ENCODE measurements around the gene HAAO. TPM values are rescaled to one million over a fixed set of nuclear protein-coding genes. Genes with fewer than 3 reads are reported as not detected.

HAAO gene
- total RNA-seq, 2 experiments from 2014 or later: 0.17 to 0.38 TPM

DNA sequence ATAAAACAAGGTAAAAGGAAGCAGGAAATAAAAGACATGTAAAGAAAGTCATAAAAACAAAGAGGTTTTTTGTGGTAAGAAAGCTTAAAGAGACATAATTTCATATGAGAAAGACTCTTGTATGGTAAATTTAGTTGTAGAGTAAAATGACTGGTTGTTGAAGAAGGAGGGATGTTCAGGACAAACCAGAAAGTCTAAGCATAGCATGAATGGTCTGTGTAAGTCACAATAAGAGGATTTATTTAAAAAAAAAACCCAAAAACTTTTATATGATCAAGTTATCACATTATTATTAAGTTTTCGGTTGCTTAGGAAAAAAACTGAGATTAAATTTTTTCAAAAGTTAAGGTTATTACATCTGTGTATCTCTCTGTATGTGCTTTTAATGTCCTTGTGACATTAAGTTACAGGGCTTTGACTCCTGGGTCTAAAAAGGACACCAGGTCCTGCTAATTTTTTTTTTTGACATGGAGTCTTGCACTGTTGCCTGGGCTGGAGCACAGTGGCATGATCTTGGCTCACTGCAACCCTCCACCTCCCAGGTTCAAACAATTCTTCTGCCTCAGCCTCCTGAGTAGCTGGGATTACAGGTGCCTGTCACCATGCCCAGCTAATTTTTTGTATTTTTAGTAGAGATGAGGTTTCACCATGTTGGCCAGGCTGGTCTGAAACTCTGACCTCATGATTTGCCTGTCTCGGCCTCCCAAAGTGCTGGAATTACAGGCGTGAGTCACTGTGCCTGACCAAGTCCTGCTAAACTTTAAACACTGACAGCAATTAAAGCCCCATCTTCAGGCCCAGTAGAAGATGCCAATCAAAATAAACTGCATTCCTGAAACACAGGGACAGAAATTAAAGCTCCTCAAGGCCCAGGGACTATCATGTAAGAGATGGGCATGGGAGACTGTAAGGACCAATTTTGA, 14.2 kb downstream of the HAAO start:
- POLR2A ChIA-PET: no interaction called here
- CTCF ChIA-PET: no interaction called here

GRCh38 chr2:42775810-42776209, 16.6 kb downstream of the HAAO start:
- POLR2A ChIA-PET: no interaction called here
- CTCF ChIA-PET: interaction anchor here (0.7 to 1.8 kb wide), 4 partner anchors 10 to 686 kb away, joined by 3 to 5 read pairs (median 5); no protein-coding TSS in a partner anchor

DNA sequence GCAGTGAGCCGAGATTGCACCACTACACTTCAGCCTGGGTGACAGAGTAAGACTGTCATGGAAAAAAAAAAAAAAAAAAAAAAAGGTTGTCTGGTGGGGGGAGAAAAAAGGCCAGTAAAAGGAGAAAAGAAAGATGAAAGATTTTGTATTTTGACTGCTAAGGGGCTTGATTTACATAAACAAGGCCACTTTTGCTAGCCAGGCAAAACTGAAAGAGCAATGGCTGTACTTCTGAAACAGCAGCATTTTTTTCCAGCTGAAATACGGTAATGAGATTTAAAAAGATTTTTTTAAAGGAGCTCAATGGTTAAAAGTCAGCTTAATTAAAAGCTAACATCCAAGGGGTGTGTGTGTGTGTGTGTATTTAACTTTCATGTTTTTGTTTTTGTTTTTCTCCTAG, 17.2 kb downstream of the HAAO start:
- ChIA-PET POLR2A (no interaction called here), CTCF (interaction anchor here (0.7 kb wide), 3 partner anchors 11 to 686 kb away, joined by 3 to 5 read pairs (median 5); no protein-coding TSS in a partner anchor)

DNA sequence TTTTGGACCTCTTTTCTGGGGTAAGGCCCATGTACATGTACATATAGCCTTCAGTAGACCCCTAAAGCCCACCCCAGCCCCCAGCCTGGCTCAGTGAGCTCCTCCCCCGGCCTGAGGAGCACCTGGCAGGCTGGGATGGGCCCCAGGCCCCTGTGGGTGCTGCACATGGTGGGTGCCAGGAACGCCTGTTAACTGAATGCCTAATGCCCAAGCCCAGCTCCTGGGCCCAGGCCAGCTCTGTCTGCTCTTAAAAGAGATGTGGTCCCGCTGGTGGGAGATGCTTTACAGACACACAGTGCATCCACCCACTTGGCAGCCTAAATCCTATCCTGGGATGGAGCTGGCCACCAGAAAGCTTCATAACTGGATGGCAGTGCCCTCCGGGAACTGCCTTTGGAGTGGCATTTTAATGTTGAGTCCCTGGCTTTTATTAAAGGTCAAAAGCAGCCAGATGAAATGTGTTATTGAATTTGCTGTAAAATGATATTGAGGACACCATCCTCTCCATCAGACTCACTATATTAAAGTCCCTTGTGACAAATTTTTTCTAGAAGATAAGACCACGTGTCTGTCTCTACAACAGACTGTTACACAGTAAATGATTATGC, 20.7 kb downstream of the HAAO start:
- CTCF ChIA-PET: no interaction called here

DNA sequence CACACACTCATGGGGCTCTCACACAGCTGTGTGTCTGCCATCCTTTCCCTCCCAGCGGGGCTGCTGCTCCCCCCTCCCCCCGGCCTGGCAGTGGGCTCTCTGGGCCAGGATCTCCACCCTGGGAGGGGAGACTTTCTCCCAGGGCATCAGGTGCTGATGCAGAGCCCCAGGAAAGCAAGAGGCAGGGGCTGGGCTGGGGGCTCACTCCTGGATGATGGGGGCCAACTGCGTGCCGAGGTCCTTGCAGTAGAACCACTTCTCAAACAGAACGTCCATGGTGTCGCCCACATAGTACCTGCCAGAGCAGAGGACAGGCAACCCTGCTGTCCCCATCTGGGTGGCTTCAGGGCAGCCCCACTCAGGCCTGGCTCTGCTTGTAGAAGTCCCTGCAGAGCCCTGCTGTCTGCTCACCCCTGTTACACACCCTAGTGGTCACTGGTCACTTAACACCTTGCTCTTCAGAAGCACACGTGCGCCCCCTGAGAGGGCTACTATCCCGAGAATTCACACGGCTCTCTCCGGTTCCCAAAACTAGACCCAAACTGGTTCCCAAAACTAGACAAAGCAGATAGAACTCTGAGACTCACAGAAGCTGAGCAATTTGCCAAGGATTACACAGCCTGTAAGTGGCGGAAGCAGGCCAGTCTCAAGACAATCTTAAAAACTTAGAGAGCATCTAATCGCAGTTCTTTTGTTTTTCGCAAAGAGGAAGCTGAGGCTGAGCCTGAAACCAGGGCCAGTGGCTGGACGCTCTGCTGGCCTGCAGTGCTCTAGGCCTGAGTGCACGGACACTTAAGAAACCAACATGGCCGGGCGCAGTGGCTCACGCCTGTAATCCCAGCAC, 21.9 kb downstream of the HAAO start:
- CTCF ChIA-PET: no interaction called here
- POLR2A ChIA-PET: interaction anchor here (0.7 kb wide), 1 partner anchor 8 kb away, joined by 4 read pairs; no protein-coding TSS in a partner anchor

More for the DNA sequence above, 20.7 kb downstream of the HAAO start:
- POLR2A ChIA-PET: no interaction called here

GRCh38 chr2:42769583-42770287, 22.6 kb downstream of the HAAO start:
- POLR2A ChIA-PET: no interaction called here
- CTCF ChIA-PET: no interaction called here

GRCh38 chr2:42768706-42769256, 23.6 kb downstream of the HAAO start:
- ChIA-PET POLR2A (no interaction called here), CTCF (no interaction called here)

- ChIA-PET CTCF (no interaction called here), POLR2A (no interaction called here)
Observed at GRCh38 chr2:42767899-42768705, 24.3 kb downstream of the HAAO start.

DNA sequence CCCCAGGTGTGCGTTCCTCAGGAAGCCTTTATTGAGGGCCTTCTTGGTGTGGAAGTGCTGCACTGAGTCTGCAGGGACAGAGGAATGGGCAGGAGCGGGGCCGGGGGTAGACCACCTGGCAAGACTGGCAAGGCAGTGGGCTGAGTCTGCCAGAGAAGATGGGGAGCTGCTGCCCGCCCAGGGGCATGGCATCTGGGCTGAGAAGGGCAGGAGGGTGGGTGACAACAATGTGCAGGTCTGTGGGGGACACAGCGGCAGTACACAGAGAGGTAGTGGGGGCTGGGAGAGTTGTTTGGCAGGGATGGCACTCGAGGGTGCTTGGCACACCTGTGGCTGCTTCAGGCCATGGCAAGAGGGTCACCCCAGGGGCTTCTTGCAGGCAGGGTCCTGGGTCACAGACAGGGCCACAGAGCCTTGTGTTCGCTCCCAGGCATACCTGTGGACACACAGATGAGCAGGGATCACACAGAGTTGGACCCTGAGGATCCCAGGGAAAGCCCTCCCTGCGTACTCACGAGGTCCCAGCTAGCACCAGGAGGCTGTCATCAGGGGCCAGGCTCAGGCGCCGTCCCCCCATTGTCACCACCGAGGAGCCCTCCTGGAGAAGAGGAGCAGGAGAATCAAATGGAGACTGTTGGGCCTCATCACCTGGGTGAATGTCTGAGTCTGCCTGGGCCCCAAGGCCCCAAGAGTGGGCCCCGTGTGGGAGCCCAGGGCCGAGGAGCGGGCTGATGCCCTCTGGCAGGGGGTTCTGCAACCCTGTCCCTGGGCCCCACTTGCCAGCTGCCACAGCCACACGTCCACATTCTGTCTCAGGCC, 25.1 kb downstream of the HAAO start:
- CTCF ChIA-PET: no interaction called here
- POLR2A ChIA-PET: no interaction called here

DNA sequence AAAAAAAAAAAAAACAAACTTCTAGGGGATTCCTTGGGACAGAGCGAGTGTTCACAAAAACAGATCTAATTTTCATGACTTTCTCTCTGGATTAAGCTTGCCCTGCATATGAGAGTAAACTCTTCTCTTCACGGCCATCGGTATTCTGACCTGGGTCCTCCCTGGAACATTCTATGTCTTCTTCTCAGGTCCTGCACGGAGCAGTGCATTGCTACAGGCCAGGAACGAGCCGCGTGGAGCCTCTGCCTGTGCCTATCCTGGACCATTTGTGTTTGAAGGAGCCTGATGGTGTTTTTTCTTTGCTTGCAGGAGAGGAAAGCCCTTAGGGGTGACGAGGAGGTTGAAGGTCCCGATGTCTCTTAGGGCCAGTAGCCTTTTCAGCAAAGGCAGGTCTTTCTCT, 26.7 kb downstream of the HAAO start:
- ChIA-PET CTCF (no interaction called here), POLR2A (interaction anchor here (0.6 kb wide), 1 partner anchor 25 kb away, joined by 3 read pairs; no protein-coding TSS in a partner anchor)

GRCh38 chr2:42764901-42765300, 27.5 kb downstream of the HAAO start:
- CTCF ChIA-PET: no interaction called here
- POLR2A ChIA-PET: no interaction called here

- ChIA-PET POLR2A (no interaction called here), CTCF (no interaction called here)
Observed at GRCh38 chr2:42764096-42764495, 28.3 kb downstream of the HAAO start, which contains the start of gene OXER1. OXER1 (minus strand) TSS chr2:42764135; CDS start chr2:42764062, 73 bp downstream.

GRCh38 chr2:42762823-42763804, 29.3 kb downstream of the HAAO start:
- ChIA-PET POLR2A (interaction anchor here (0.5 kb wide), 1 partner anchor 8 kb away, joined by 4 read pairs; no protein-coding TSS in a partner anchor), CTCF (no interaction called here)

- ChIA-PET CTCF (no interaction called here), POLR2A (interaction anchor here (0.5 kb wide), 1 partner anchor 9 kb away, joined by 4 read pairs; no protein-coding TSS in a partner anchor)
Observed at GRCh38 chr2:42762155-42762554, 30.2 kb downstream of the HAAO start.

DNA sequence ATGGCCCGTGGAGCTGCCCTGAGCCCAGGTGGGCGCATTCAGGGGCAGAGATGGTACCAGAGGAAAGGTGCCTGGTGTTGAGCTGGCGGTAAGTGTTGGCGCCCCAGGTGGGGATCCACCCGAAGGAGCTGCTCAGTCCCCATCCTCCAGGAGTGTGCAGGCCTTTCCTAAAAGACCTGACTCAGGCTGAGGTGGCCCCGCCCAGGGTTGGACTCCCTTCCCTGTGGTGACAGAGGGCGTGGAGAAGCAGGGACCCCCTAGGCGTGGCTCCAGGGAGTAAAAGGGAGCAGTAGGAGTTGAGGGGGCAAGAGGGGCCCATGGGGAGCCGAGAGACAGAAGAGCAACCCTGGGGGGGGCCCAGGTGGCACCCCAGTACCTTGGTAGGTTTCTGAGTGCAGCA, 30.8 kb downstream of the HAAO start:
- POLR2A ChIA-PET: no interaction called here
- CTCF ChIA-PET: no interaction called here

DNA sequence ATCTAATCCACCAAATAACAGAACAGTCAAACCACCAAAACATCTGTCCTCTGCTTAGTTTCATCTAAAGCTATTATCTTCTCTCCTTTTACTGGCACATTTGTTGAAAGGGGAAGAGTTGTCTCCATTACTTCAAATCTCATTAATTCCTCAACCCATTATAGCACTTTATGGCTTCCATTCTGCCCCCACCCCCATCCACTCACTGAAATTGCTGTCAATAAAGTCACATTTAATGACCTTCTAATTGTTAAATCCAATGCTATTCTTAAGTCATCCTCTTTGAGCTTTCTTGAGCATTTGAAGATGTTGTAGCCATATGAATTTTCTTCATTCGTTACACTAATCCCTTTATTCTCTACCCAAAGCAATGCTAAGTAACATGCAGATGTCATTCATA, 33.6 kb downstream of the HAAO start:
- ChIA-PET CTCF (no interaction called here), POLR2A (no interaction called here)
